D341Med (cell line): Measurements from ENCODE around the gene GDF15.
"Not testable (repeated sequence)": the region's sequence is repeated elsewhere in the genome, so short reads cannot be mapped to it uniquely, and the experiment has no call there.

Source experiments
- DNase-seq: peaks from one replicate; pipeline ENCODE4 v3.0.0; 2012; ENCODE audit warnings: low spot score

Gene GDF15

DNA sequence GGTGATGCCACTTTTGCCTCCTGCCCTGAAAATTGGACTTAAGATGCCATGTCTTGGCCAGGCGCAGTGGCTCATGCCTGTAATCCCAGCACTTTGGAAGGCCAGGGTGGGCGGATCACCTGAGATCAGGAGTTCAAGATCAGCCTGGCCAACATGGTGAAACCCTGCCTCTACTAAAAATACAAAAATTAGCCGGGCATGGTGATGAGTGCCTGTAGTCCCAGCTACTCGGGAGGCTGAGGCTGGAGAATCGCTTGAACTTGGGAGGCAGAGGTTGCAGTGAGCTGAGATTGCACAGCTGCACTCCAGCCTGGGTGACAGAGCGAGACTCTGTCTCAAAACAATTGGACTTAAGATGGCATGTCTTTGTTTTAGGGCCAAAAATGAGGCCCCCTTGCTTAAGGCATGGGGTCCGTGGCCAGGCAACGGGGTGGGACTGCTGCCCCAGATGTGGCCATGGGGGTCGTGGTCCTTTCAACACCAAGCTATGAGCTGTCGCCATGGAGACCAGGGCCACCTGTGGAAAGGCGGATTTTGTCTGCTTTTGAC, 21.6 kb upstream of the GDF15 start:
- not testable (repeated sequence) for DNase-seq

- no peak for DNase-seq
Observed at GRCh38 chr19:18364826-18365528, 21.0 kb upstream of the GDF15 start.

- no peak for DNase-seq
Observed at GRCh38 chr19:18366021-18366435, 19.9 kb upstream of the GDF15 start.

DNA sequence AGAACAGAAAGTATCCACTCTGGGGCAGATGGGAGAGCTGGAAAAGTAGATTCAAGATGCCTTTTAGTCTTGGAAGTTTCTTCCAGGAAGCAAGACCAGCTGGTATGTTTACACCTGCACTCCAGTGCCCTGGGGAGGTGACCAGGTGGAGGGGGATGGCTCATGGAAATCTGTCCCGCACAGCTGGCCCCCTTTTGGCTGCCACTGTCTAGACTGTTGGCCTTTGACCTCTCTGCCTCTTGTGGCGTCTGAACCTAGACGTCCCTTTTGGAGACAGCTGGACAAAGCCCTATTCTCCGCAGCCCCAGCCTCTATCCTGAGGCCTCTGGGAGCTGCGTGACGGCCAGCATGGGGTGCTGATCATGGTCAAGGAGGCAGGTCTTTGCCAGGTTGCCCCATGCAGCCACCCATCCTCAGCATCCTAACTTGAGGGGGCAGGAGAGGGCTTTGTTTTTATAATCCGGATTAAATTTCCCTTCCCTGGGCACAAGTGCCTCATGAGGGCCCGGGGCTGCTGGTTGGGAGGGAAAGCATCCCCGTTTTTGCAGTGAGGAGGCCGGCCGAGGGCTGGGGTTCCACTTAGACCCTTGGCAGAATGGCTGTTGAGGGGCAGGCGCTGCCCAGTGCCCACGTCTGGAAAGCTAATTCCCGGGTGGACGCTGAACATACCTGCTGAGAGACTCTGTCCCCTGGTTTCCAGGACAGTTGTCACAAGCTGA, 17.3 kb upstream of the GDF15 start:
- DNase-seq: peak; percentile 72

GRCh38 chr19:18373407-18373891, 12.5 kb upstream of the GDF15 start:
- DNase-seq: no peak

- DNase-seq: no peak
Observed at GRCh38 chr19:18373892-18374629, 11.9 kb upstream of the GDF15 start.

- no peak for DNase-seq
Observed at GRCh38 chr19:18377026-18377425, 8.9 kb upstream of the GDF15 start.

GRCh38 chr19:18379803-18380747, 5.9 kb upstream of the GDF15 start:
- peak; percentile 26 for DNase-seq

GRCh38 chr19:18380843-18381242, 5.1 kb upstream of the GDF15 start:
- no peak for DNase-seq

DNA sequence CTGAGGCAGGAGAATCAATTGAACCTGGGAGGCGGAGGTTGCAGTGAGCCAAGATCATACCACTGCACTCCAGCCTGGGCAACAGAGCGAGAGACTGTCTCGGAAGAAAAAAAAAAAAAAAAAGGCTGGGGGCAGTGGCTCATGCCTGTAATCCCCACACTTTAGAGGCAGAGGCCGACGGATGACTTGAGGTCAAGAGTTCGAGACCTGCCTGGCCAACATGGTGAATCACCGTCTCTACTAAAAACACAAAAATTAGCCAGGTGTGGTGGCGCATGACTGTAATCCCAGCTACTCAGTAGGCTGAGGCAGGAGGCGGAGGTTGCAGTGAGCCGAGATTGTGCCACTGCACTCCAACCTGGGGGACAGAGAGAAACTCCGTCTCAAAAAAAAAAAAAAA, 2.3 kb upstream of the GDF15 start:
- DNase-seq: not testable (repeated sequence)

GRCh38 chr19:18384775-18385174, 1.2 kb upstream of the GDF15 start:
- DNase-seq: no peak

GRCh38 chr19:18385359-18385674, 641 bp upstream of the GDF15 start:
- no peak for DNase-seq

DNA sequence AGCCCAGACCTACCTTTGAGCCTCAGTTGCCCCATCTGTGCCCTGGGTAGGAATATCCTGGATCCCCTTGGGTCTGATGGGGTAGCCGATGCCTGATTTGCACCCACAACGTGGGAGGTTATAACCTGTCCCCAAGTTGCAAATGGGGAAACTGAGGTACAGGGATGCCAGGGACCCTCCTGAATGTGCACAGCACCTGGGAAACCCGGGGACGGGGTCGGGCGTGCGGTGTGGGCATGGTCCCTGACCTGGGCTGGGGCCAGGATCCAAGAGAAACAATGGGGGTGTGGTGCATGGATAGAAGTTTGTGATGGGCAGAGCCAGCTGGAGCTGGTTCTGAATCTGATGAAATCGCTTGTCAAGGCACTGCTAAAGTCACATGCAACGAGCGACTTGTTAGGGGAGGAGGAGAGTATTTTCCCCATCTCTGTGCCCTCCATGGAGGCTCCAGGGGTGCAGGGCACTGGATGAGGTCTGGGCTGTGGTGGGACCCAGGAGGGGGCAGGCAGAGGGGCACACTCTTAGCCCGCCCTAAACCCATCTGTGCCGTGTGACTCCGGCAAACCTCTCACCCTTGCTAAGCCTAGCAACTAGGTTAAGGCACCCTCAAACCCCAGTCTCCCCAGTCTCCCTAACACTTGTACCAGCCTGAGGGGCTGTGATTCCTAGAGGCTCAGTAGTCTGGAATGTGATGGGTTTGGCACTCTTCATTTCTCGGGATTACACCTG, 749 bp downstream of the GDF15 start:
- peak; percentile 33 for DNase-seq

DNA sequence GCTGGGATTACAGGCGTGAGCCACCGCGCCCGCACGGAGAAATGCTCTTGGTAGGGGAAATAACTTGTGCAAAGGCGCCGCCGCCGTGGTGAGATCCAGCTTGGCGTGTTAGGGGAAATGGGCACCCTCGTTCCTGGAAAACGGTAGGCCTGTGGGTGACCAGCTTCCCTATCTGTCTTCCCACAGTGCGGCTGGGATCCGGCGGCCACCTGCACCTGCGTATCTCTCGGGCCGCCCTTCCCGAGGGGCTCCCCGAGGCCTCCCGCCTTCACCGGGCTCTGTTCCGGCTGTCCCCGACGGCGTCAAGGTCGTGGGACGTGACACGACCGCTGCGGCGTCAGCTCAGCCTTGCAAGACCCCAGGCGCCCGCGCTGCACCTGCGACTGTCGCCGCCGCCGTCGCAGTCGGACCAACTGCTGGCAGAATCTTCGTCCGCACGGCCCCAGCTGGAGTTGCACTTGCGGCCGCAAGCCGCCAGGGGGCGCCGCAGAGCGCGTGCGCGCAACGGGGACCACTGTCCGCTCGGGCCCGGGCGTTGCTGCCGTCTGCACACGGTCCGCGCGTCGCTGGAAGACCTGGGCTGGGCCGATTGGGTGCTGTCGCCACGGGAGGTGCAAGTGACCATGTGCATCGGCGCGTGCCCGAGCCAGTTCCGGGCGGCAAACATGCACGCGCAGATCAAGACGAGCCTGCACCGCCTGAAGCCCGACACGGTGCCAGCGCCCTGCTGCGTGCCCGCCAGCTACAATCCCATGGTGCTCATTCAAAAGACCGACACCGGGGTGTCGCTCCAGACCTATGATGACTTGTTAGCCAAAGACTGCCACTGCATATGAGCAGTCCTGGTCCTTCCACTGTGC, 2.4 kb downstream of the GDF15 start:
- DNase-seq: peak; percentile 98

- DNase-seq: no peak
Observed at GRCh38 chr19:18388960-18389725, 3.2 kb downstream of the GDF15 start.

DNA sequence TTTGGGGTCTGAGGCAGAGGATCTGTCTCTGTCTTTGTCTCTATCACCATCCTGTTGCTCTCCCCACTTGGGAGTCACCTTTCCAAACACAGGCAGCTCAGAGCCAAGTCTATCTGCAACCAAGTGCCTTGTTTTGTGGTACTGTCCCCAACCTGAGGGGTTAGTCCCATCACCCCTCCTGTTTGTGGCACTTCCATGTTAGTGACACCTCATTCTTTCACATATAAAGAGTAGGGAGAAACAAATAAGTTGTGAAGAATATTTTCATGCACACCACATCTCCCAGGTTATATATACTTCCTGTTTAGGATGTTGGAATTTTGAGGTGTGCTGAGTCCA, 3.7 kb downstream of the GDF15 start:
- DNase-seq: no peak

GRCh38 chr19:18390065-18390907, 4.3 kb downstream of the GDF15 start:
- no peak for DNase-seq

GRCh38 chr19:18391509-18392075, 5.6 kb downstream of the GDF15 start:
- DNase-seq: no peak
